AG09319 (cell line): ENCODE data around the gene TOX2.

ENCODE experiments used
- DNase-seq: peaks from one replicate; pipeline ENCODE4 v3.0.0-alpha.2; 2010; ENCODE audit warnings: low read depth; ENCODE audit errors: extremely low read depth
- CTCF ChIP-seq: IDR thresholded peaks from 2 replicates; pipeline ENCODE4 v1.5.1; 2011; ENCODE audit warnings: low read depth, mild to moderate bottlenecking, inconsistent platforms, low read length, moderate library complexity

TOX2 gene

GRCh38 chr20:43923917-43924316, 9.3 kb downstream of the TOX2 start:
- no peak for TF ChIP-seq CTCF
- DNase-seq: no peak

GRCh38 chr20:43925215-43925614, 10.6 kb downstream of the TOX2 start:
- no peak for TF ChIP-seq CTCF
- DNase-seq: no peak

GRCh38 chr20:43925801-43926200, 11.1 kb downstream of the TOX2 start:
- peak; percentile 10; the same call in 1 of the 2 replicates for TF ChIP-seq CTCF
- no peak for DNase-seq

GRCh38 chr20:43926287-43927050, 11.8 kb downstream of the TOX2 start:
- no peak for TF ChIP-seq CTCF
- no peak for DNase-seq

GRCh38 chr20:43931976-43932375, 17.3 kb downstream of the TOX2 start:
- DNase-seq: no peak

GRCh38 chr20:43934833-43935232, 20.2 kb downstream of the TOX2 start:
- no peak for DNase-seq
- no peak for TF ChIP-seq CTCF

More at GRCh38 chr20:43931976-43932375, 17.3 kb downstream of the TOX2 start:
- no peak for TF ChIP-seq CTCF

GRCh38 chr20:43936104-43936770, 21.6 kb downstream of the TOX2 start:
- TF ChIP-seq CTCF: no peak
- no peak for DNase-seq
